CD1c-positive myeloid dendritic cell (primary cell): ENCODE data around the gene FGF1.

ENCODE experiments used
- DNase-seq: peaks from one replicate; pipeline ENCODE4 v3.0.0-alpha.2; 2016; ENCODE audit errors: extremely low spot score

The FGF1 gene

GRCh38 chr5:142643634-142644033 is 42.3 kb downstream of the FGF1 start:
- no peak for DNase-seq

DNA sequence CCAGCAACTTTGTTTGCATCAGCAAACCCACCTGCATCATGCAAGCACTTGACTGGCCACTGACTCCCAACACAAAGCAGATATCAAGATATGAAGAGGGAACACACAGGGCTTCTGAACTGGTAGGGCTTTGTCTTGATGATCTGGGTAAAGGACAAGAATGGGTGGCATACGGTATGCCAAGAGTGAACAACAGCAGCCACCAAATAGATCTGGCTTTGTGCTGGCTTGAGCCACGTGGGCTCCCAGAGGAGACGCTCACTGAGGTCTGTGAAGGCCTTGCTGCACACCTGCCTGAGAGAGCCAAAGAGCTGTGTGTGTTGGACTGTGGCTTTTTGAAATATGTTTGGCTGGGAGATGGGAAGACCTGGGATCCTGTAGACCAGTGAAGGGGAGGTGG is 43.5 kb downstream of the FGF1 start:
- no peak for DNase-seq

DNA sequence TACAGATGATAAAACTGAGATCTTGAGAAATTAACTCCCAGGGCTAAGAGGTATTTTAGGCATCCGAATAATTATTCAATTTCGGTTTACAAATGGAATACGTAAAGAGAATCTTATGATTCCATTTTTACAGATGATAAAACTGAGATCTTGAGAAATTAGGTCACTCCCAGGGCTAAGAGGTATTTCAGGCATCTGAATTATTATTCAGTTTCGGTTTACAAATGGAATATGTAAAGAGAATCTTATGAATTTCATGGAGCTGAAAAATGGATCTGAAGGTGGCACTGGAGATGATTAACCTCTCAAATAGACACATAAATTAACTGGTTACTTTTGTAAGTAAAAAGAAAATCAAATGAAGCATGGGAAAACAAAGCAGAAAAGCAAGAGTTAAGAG is 44.2 kb downstream of the FGF1 start:
- no peak for DNase-seq

GRCh38 chr5:142640316-142641005 is 45.4 kb downstream of the FGF1 start:
- no peak for DNase-seq

DNA sequence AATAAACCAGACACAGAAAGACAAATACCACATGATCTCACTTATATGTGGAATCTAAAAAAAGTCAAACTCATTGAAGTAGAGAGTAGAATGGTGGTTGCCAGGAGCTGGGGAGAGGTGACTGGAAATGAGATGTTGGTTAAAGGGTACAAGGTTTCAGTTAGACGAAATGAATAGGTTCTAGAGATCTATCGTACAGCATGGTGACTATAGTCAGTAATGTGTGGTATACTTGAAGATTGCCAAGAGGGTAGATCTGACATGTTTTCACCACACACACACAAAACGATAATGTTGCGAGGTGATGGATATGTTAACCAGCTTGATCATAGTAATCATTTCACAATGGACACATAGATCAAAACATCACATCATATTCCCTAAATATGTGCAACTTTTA is 46.4 kb downstream of the FGF1 start:
- DNase-seq: no peak

- no peak for DNase-seq
Measured at GRCh38 chr5:142637871-142638270, 48.0 kb downstream of the FGF1 start.

DNA sequence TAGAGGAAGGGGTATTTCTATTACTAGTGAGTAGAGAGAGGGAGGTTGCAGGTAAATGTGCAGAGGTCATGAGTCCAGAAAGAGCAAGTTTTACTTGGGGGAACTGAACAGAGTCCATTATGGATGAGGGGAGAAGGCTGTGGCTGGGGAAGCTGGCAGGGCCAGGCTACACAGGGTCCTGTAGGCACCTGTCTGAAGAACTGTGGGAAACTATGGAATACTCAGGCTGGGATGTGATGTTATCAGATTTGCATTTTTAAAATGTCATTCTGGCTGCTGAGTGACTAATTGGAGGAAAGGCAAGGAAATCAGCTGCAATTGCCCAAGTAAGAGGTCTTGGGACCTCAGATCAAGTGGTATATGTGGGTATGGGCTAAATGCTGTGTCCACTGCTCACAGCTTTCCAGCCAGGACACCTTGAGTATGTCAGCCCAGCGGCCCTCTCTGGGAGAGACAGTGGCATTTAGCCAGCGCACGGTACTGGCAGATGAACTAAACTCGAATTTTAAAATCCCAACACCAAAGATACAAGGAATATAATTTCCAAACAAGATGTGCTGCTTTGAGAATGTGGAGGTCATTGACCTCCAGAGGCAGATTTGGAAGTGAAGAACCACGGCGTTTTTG is 49.1 kb downstream of the FGF1 start:
- DNase-seq: no peak

GRCh38 chr5:142636093-142636492 is 49.8 kb downstream of the FGF1 start:
- DNase-seq: no peak

- no peak for DNase-seq
Measured at GRCh38 chr5:142634216-142635011, 51.5 kb downstream of the FGF1 start.

DNA sequence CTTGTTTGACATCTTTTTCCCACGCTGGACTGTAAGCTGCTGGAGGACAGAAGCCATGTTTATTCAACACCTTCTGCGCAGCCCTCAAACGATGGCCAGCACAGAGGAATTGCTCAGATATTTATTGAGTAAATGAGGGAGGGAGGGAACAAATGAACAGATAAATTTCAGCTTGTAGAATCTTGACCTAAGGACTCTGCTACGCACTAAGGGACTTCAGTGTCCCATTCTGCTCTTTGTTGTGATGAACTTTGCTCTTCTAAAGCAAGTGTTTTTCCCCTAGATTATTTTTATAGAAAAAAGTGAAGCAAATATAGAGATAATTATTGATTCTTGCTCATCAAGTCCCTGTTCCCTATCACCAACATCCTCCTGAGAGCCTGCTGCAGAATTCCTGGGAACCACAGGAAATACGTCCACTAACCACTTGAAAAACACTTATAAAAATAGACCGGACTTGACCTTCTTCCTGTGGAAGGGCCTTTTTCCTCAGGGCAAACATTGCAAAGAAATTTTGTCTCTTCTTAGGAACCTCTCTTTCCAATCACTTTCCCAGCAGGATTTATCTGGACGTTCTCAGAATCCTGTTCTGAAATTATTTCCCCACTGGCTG is 54.9 kb downstream of the FGF1 start:
- DNase-seq: no peak

DNA sequence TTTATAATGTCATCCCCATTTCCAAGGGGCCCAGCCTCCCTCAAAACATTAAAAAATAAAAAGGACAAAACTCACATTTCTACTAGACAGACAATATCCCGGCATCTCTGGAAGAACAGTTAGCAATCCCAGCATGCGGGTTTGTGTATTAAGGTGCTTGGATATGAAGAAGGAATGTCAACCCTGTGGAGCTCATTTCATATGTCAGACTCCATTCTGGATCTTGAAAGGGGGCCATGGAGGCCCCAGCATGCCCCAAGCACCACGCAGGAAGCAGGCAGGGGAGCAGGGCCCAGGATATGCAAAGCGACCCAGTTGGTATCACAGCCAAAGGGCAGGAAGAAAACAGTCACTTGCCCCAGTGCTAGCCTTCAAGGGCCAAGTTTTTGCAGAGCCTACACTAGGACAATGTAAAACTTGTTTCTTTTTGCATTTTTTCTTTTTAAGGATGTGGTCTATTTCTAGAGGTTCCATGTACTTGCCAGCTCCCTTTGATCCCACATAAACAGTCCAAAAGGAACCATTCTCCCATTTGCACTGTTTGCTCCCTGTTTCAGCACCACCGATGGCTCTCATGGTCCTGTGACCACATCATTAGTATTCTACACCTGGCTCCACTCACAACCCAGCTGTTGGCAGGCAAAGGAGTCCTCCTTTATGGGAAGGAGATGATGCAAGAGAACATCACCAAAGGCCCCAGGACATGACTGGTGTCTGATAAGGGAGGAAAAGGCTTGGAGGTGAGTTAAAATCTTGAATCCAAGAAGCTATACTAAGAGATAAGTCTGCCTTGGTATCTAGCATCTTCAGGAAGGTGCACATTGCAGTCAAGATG is 58.3 kb downstream of the FGF1 start:
- no peak for DNase-seq

- DNase-seq: no peak
Measured at GRCh38 chr5:142626786-142627185, 59.1 kb downstream of the FGF1 start.

DNA sequence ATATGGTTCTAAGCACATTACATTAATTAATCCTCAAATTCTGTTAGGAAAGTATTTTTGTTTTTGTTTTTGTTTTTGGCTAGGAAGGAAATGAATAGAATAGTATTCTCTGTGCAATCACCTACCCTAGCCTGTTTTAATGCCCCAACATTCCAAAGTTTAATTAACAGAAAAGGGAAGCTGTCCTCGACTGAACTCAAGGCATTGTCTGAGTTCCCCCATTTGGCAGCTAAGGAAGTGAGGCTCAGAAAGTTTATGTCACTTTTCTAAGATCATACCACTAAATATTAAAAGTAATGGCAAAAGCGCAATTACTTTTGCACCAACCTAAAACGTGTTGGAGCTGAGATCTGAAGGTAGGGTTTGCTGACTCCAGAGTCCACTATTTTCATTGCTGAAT is 59.8 kb downstream of the FGF1 start:
- peak; percentile 9 for DNase-seq

GRCh38 chr5:142621227-142621626 is 64.7 kb downstream of the FGF1 start:
- no peak for DNase-seq

DNA sequence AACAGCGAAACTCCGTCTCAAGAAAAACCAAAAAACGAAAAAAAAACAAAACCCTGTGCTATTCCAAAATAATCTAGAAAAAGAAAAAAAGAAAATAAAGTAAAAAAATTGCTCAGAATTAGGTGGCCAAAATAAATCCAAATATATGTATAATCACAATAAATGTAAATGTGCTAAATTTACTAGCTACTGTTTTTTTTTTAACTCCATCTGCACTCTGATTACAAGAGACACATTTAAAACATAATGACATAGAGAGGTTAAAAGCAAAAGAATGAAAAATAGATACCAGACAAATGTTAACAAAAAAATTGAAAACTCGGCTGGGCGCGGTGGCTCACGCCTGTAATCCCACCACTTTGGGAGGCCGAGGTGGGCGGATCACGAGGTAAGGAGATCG is 66.1 kb downstream of the FGF1 start:
- DNase-seq: no peak

- DNase-seq: no peak
Measured at GRCh38 chr5:142618130-142618523, 67.8 kb downstream of the FGF1 start.

- DNase-seq: no peak
Measured at GRCh38 chr5:142617416-142618129, 68.3 kb downstream of the FGF1 start.

DNA sequence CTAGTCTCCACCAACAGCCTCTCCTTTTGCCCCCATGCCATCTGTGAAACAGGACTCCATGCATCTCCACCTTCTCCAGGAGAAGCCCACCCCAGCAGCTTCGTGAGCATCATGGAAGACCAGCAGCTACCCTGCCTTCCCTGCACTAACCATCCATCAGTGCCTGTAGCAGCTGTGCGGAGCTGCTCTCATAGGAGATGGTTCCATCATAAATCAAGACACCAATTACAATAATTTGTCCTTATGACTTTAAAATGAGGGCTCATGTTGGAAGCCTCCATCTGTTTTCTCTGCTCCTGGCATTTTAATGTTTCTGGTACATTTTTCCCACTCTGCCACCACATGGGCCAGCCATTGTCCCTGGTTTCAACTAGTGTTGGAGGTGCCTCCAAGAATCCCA is 69.9 kb downstream of the FGF1 start:
- DNase-seq: no peak

DNA sequence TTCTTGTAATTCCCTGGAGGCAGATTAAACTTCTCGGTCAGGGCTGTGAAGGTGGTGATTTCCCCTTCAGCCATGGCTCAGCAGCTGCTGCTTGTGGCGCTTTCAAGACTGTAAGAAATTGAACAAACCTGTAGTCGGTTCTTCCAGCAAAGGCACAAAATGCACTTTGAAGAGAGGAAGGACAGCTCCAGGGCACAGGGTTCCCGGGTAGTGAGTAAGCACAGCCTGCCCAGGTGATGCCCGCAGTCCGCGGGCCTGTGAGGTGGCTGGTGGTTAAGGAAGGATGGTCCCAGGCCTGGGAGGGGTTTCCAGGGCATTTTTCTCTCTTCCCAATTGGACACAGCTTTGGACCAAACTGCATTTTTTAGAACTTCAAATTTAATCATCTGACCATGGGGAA is 71.8 kb downstream of the FGF1 start:
- no peak for DNase-seq

DNA sequence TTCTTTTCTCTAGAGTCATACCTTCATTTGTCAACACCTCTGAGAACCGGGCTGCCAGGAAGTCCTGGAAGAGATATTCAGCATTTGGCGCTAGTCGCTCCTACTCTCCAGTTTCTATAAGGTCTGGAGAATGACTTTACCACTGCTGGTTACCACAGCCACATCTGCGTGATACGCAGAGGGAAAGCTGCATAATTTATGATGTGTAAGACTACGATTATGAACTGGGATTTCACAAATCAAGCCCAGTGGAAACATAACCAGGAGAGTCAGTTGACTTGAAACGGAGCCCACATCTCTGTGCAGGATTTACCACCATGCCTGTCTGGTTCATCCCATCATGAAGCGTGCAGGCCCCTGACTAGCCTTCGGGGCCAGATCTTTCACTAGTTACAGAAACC is 72.6 kb downstream of the FGF1 start:
- no peak for DNase-seq
